ENCODE results near the gene GALNT2.

GRCh38 chr1:230271300-230272035 lies 204.4 kb downstream of the GALNT2 start:
- TF ChIP-seq CTCF (IDR thresholded peaks at IDR 0.05) (no peak), POLR2A (IDR thresholded peaks at IDR 0.05) (no peak)

Data from ovary (tissue), 3 donors.